Effector memory CD4-positive, alpha-beta T cell (primary cell): Measurements from ENCODE around the gene MLIP.

ENCODE experiments used
- DNase-seq, 3 donors: peaks; one replicate each; pipeline ENCODE4 v3.0.0-alpha.2; 2020
- H3K27ac ChIP-seq: 2 replicates; pipeline ENCODE4 v1.7.0; 2013; ENCODE audit warnings: mild to moderate bottlenecking, low read length, moderate library complexity; ENCODE audit not compliant: insufficient read depth, poor library complexity, severe bottlenecking
- H3K27me3 ChIP-seq: replicated peaks from 2 replicates; pipeline ENCODE4 v1.7.0; 2013; ENCODE audit warnings: mild to moderate bottlenecking, low read length; ENCODE audit not compliant: insufficient read depth, control insufficient read depth, poor library complexity, severe bottlenecking
- H3K36me3 ChIP-seq: 2 replicates; pipeline ENCODE4 v1.7.0; 2013; ENCODE audit warnings: mild to moderate bottlenecking, low read length, moderate library complexity; ENCODE audit not compliant: control insufficient read depth, insufficient read depth
- H3K4me1 ChIP-seq: 2 replicates; pipeline ENCODE4 v1.7.0; 2013; ENCODE audit warnings: low read length, mild to moderate bottlenecking; ENCODE audit not compliant: control insufficient read depth, insufficient read depth, poor library complexity, severe bottlenecking
- H3K4me3 ChIP-seq: 2 replicates; pipeline ENCODE4 v1.7.0; 2013; ENCODE audit warnings: low read length, low read depth, mild to moderate bottlenecking; ENCODE audit not compliant: insufficient read depth, poor library complexity, severe bottlenecking
- H3K9me3 ChIP-seq: 2 replicates; pipeline ENCODE4 v1.7.0; 2013; ENCODE audit warnings: mild to moderate bottlenecking, low read length, moderate library complexity; ENCODE audit not compliant: control insufficient read depth
- total RNA-seq, 3 donors: gene quantifications; one replicate each; lab custom pipeline; 2026; lab: John Stamatoyannopoulos, UW

The MLIP gene, protein sequence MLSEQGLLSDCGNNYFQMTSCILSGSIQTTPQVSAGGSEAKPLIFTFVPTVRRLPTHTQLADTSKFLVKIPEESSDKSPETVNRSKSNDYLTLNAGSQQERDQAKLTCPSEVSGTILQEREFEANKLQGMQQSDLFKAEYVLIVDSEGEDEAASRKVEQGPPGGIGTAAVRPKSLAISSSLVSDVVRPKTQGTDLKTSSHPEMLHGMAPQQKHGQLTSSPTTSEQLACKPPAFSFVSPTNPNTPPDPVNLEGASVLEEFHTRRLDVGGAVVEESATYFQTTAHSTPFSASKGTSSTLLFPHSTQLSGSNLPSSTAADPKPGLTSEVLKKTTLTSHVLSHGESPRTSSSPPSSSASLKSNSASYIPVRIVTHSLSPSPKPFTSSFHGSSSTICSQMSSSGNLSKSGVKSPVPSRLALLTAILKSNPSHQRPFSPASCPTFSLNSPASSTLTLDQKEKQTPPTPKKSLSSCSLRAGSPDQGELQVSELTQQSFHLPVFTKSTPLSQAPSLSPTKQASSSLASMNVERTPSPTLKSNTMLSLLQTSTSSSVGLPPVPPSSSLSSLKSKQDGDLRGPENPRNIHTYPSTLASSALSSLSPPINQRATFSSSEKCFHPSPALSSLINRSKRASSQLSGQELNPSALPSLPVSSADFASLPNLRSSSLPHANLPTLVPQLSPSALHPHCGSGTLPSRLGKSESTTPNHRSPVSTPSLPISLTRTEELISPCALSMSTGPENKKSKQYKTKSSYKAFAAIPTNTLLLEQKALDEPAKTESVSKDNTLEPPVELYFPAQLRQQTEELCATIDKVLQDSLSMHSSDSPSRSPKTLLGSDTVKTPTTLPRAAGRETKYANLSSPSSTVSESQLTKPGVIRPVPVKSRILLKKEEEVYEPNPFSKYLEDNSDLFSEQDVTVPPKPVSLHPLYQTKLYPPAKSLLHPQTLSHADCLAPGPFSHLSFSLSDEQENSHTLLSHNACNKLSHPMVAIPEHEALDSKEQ
- 0 reads per million in 3 donors for total RNA-seq

DNA sequence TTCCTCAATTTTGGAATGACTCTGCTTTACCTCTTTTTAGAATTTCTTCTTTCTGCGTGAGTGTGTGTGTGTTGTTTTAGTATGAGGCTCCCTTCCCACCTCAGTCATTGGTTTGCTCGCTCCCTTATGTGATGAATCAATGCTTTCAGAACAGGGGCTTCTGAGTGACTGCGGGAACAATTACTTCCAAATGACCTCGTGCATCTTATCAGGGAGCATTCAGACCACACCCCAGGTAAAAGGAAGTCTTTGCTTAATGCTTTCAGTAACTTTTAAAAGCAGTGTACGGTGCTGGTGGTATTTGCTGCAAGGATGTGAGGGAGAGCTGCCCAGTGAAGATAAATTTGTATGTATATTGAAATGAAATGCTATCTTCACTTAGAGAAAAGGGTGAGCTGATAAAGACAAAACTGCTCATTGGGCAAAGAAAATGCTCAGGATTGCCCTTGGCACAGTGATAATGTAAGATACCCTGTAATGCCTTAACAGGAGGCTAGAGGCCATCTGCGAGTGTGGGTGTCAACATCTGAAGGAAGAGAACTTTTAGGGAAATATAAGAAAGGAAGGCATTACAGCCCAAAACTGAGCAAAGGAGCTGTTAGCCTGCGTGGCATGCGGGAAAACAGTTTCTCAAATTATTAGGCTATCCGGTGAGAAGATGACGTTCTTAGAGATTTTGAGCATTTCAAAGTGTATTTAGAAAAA lies at the start of gene MLIP:
Gene MLIP, plus strand, starts transcription at position 103 of the 705 bp plus-strand sequence. Its CDS starts 37 bp downstream, at position 140.
- Histone ChIP-seq H3K9me3 (no peaks in the 10 kb centered on the region), H3K27ac (no peak within 1 kb of the TSS), H3K4me1 (no peaks in the 10 kb centered on the region), H3K36me3 (no peaks in the 10 kb centered on the region), H3K4me3 (no peak within 1 kb of the TSS), H3K27me3 (no peaks in the 10 kb centered on the region)
- DNase-seq, result no peak

GRCh38 chr6:54063228-54063539 lies 48.1 kb upstream of the MLIP start:
- no peak for DNase-seq
- no peaks in the 10 kb centered on the region for H3K9me3 ChIP-seq
- H3K27me3 ChIP-seq, result no peaks in the 10 kb centered on the region
- H3K36me3 ChIP-seq, result no peaks in the 10 kb centered on the region
- H3K4me1 ChIP-seq, result no peaks in the 10 kb centered on the region
- no peak overlapping the region for H3K4me3 ChIP-seq
- H3K27ac ChIP-seq, result no peak overlapping the region

GRCh38 chr6:54068694-54069093 lies 42.5 kb upstream of the MLIP start:
- Histone ChIP-seq H3K9me3 (no peaks in the 10 kb centered on the region), H3K27me3 (no peaks in the 10 kb centered on the region), H3K4me1 (no peaks in the 10 kb centered on the region), H3K36me3 (no peaks in the 10 kb centered on the region), H3K4me3 (no peak overlapping the region), H3K27ac (no peak overlapping the region)
- no peak for DNase-seq

GRCh38 chr6:54070025-54070424 lies 41.2 kb upstream of the MLIP start:
- Histone ChIP-seq H3K9me3 (no peaks in the 10 kb centered on the region), H3K27ac (no peak overlapping the region), H3K4me1 (no peaks in the 10 kb centered on the region), H3K27me3 (no peaks in the 10 kb centered on the region), H3K4me3 (no peak overlapping the region), H3K36me3 (no peaks in the 10 kb centered on the region)
- DNase-seq, result no peak

DNA sequence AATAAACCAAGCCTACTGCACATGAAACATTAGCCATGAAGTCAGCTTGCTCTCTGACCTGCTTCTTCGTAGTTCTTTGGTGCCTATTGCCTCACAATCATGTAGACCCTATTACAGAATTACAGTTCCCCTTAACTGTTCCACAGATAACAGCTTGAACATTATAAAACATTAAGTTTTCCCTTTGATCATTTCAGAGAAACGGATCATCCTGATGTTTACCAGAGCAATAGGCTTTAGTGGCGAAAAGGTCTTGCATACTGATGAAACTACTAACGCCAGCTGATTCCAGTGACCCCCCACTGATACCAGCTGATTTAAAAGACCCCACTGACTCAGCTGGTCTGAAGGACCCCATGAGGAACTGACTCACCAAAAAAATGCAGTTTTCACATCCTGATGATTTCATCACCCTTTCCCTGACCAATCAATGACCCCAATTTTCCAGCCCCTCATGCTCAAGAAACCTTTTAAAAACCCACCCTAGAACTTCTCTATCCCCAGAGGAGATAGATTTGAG lies 39.4 kb upstream of the MLIP start:
- no peak overlapping the region for H3K4me3 ChIP-seq
- H3K4me1 ChIP-seq, result no peaks in the 10 kb centered on the region
- no peaks in the 10 kb centered on the region for H3K27me3 ChIP-seq
- H3K36me3 ChIP-seq, result no peaks in the 10 kb centered on the region
- DNase-seq, result no peak
- H3K9me3 ChIP-seq, result no peaks in the 10 kb centered on the region
- H3K27ac ChIP-seq, result no peak overlapping the region

GRCh38 chr6:54072635-54073313 lies 38.5 kb upstream of the MLIP start:
- Histone ChIP-seq H3K27me3 (no peaks in the 10 kb centered on the region), H3K9me3 (no peaks in the 10 kb centered on the region), H3K4me3 (no peak overlapping the region), H3K36me3 (no peaks in the 10 kb centered on the region), H3K4me1 (no peaks in the 10 kb centered on the region), H3K27ac (no peak overlapping the region)
- DNase-seq, result no peak

GRCh38 chr6:54073487-54073886 lies 37.8 kb upstream of the MLIP start:
- Histone ChIP-seq H3K4me1 (no peaks in the 10 kb centered on the region), H3K4me3 (no peak overlapping the region), H3K36me3 (no peaks in the 10 kb centered on the region), H3K27me3 (no peaks in the 10 kb centered on the region), H3K9me3 (no peaks in the 10 kb centered on the region), H3K27ac (no peak overlapping the region)
- DNase-seq, result no peak

DNA sequence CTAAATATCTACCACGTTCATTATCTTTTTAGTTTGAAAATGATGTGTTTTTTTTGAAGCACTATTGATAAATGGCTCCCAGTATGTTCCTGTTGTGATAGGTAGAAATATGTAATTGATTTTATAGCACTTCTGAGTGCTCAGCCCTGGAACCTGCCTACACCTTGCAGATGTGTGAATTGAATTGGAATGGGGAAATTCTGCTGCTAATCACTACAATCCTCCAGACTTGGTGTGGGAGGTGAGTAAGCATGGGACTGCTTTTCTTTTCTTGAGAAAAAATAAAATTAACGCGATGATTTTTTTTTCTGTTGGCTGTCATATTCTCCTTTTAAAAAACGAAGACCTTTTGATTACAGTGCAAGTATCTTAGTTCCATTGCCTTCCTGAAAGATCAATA lies 37.1 kb upstream of the MLIP start:
- Histone ChIP-seq H3K4me3 (no peak overlapping the region), H3K36me3 (no peaks in the 10 kb centered on the region), H3K27me3 (no peaks in the 10 kb centered on the region), H3K4me1 (no peaks in the 10 kb centered on the region), H3K27ac (no peak overlapping the region), H3K9me3 (no peaks in the 10 kb centered on the region)
- no peak for DNase-seq

GRCh38 chr6:54074578-54075195 lies 36.6 kb upstream of the MLIP start:
- no peak overlapping the region for H3K27ac ChIP-seq

More at GRCh38 chr6:54074578-54075195, 36.6 kb upstream of the MLIP start:
- H3K27me3 ChIP-seq, result no peaks in the 10 kb centered on the region
- DNase-seq, result no peak
- H3K4me3 ChIP-seq, result no peak overlapping the region
- no peaks in the 10 kb centered on the region for H3K4me1 ChIP-seq
- H3K9me3 ChIP-seq, result no peaks in the 10 kb centered on the region
- H3K36me3 ChIP-seq, result no peaks in the 10 kb centered on the region
